HG03558 (cell line): Measurements from ENCODE around the gene ZYG11B.
"Not testable (repeated sequence)": the region's sequence is repeated elsewhere in the genome, so short reads cannot be mapped to it uniquely, and the experiment has no call there.

Experiments used
- ATAC-seq: cut with Tn5 transposase; IDR thresholded peaks from one replicate; pipeline ENCODE4 v1.9.1; 2021; ENCODE audit warnings: moderate number of reproducible peaks; ENCODE audit not compliant: unreplicated experiment; ENCODE audit errors: extremely low read depth

ZYG11B gene

GRCh38 chr1:52726265-52727113 lies at the start of gene ZYG11B:
ZYG11B (plus strand) TSS chr1:52726453; CDS start chr1:52726654, 201 bp downstream.
- ATAC-seq: peak; percentile 82

GRCh38 chr1:52677076-52677806 lies 49.0 kb upstream of the ZYG11B start:
- ATAC-seq: no peak

- ATAC-seq: no peak
Measured at GRCh38 chr1:52679048-52679447, 47.2 kb upstream of the ZYG11B start.

GRCh38 chr1:52679498-52679897 lies 46.8 kb upstream of the ZYG11B start:
- no peak for ATAC-seq

GRCh38 chr1:52680353-52680752 lies 45.9 kb upstream of the ZYG11B start:
- no peak for ATAC-seq

- no peak for ATAC-seq
Measured at GRCh38 chr1:52681136-52681535, 45.1 kb upstream of the ZYG11B start.

- ATAC-seq: no peak
Measured at GRCh38 chr1:52683367-52683940, 42.8 kb upstream of the ZYG11B start.

GRCh38 chr1:52684545-52684944 lies 41.7 kb upstream of the ZYG11B start:
- no peak for ATAC-seq

- ATAC-seq: not testable (repeated sequence)
Measured at GRCh38 chr1:52686261-52686751, 39.9 kb upstream of the ZYG11B start.

GRCh38 chr1:52686830-52687229 lies 39.4 kb upstream of the ZYG11B start:
- no peak for ATAC-seq

GRCh38 chr1:52691821-52692220 lies 34.4 kb upstream of the ZYG11B start:
- ATAC-seq: no peak

GRCh38 chr1:52692697-52693096 lies 33.6 kb upstream of the ZYG11B start:
- ATAC-seq: no peak

GRCh38 chr1:52693351-52693750 lies 32.9 kb upstream of the ZYG11B start:
- not testable (repeated sequence) for ATAC-seq

- ATAC-seq: no peak
Measured at GRCh38 chr1:52693843-52694242, 32.4 kb upstream of the ZYG11B start.

GRCh38 chr1:52695627-52696026 lies 30.6 kb upstream of the ZYG11B start:
- no peak for ATAC-seq

- ATAC-seq: no peak
Measured at GRCh38 chr1:52697795-52698674, 28.2 kb upstream of the ZYG11B start, which contains the start of gene COA7. COA7 (minus strand) TSS chr1:52698347; CDS start chr1:52698326, 21 bp downstream.

GRCh38 chr1:52702886-52703787 lies 23.1 kb upstream of the ZYG11B start:
- ATAC-seq: peak; percentile 66

GRCh38 chr1:52706136-52706670 lies 20.1 kb upstream of the ZYG11B start:
- no peak for ATAC-seq
